Ascending aorta (tissue), 2 donors: ENCODE data around the gene CCDC148. TPM values are rescaled to one million over a fixed set of nuclear protein-coding genes. Genes with fewer than 3 reads are reported as not detected.

ENCODE experiments used
- DNase-seq, 2 donors: peaks; one replicate each; pipeline ENCODE4 v3.0.0-alpha.2; 2019; ENCODE audit warnings: low spot score in 2 of 2
- H3K27ac ChIP-seq, 2 donors: fragments of 200-600 bp; sonication (generic); one replicate each; pipeline ENCODE4 v1.5.1; 2016 to 2017; ENCODE audit warnings: mild to moderate bottlenecking in 1 of 2
- H3K27me3 ChIP-seq: fragments of 200-600 bp; sonication (generic); one replicate; pipeline ENCODE4 v1.5.1; 2017
- H3K36me3 ChIP-seq, 2 donors: fragments of 200-600 bp; sonication (generic); one replicate each; pipeline ENCODE4 v1.5.1; 2016
- H3K4me1 ChIP-seq, 2 donors: fragments of 200-600 bp; sonication (generic); one replicate each; pipeline ENCODE4 v1.5.1; 2016 to 2017; ENCODE audit warnings: mild to moderate bottlenecking in 1 of 2
- H3K4me3 ChIP-seq, 2 donors: fragments of 200-600 bp; sonication (generic); one replicate each; pipeline ENCODE4 v1.5.1; 2016 to 2017; ENCODE audit warnings: mild to moderate bottlenecking in 1 of 2
- H3K9me3 ChIP-seq, 2 donors: fragments of 200-600 bp; sonication (generic); one replicate each; pipeline ENCODE4 v1.5.1; 2016
- intact Hi-C: fragments of 100-400 bp; cut with DNase I; formaldehyde crosslinking; loops from one replicate; pipeline ENCODE4 v1.15.1; 2023
- total RNA-seq: library from RNA; depleted of rRNA; stranded (reverse); fragments of >200 nt; gene quantifications from one replicate; pipeline ENCODE4 v1.1.0, GENCODE V29; 2016
- TF ChIP-seq, protein P1 (sequence below), 3 experiments: fragments of 200-600 bp in 2 of 3; fragments of 450-650 bp in 1 of 3; sonication (generic) in 2 of 3; IDR thresholded peaks; one replicate each; pipeline ENCODE4 v1.5.1; 2016 to 2019; ENCODE audit warnings: antibody characterized with exemption in 3 of 3, mild to moderate bottlenecking in 1 of 3, moderate library complexity in 1 of 3

Gene CCDC148
- total RNA-seq, 1 donor from 2014 or later: not detected

DNA sequence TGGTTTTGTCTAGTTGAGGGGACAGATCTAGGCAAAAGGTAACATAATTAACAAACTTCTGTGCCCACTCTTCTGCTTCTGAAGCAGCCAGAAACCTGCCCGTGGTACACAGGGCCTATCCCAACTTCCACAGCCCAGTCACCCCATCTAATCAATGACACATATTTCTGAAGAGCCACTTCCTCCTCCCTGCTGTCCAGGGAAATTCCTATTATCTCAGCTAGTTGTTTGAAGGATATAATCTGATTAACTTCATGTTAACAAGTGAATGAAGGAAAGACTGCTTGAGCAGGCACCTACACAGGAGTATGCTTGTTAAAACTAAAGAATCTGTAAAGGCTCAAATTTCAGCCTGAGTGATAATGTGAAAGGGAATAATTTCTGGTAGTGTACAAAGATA, 61.4 kb downstream of the CCDC148 start:
- intact Hi-C loops: no loop called here
- H3K27me3 ChIP-seq: no peaks in the 10 kb centered on the region
- no peaks in the 10 kb centered on the region for H3K9me3 ChIP-seq
- no peak for DNase-seq
- H3K27ac ChIP-seq: no peak overlapping the region
- TF ChIP-seq, protein P1, sequence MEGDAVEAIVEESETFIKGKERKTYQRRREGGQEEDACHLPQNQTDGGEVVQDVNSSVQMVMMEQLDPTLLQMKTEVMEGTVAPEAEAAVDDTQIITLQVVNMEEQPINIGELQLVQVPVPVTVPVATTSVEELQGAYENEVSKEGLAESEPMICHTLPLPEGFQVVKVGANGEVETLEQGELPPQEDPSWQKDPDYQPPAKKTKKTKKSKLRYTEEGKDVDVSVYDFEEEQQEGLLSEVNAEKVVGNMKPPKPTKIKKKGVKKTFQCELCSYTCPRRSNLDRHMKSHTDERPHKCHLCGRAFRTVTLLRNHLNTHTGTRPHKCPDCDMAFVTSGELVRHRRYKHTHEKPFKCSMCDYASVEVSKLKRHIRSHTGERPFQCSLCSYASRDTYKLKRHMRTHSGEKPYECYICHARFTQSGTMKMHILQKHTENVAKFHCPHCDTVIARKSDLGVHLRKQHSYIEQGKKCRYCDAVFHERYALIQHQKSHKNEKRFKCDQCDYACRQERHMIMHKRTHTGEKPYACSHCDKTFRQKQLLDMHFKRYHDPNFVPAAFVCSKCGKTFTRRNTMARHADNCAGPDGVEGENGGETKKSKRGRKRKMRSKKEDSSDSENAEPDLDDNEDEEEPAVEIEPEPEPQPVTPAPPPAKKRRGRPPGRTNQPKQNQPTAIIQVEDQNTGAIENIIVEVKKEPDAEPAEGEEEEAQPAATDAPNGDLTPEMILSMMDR (IDR thresholded peaks at IDR 0.05): no peak
- no peak overlapping the region for H3K4me3 ChIP-seq
- H3K36me3 ChIP-seq: no peaks in the 10 kb centered on the region
- no peaks in the 10 kb centered on the region for H3K4me1 ChIP-seq

DNA sequence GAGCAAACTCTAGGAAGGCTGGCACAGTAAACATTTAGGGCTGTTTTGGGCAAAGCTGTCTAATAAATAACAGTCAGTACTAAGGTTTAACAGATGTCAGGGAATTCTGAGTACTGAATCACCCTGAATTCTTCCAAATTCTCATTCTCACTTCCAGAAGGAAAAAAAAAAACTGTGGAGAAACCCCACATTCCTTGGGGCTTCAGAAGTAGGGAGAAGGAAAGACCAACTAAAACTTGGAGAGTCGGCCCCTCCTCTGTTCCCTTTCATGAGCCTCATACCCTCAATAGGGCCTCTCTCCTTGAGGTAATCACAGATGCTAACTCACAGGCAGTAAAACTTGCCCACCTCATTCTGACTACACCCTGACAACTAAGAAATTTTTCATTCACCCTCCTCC, 62.1 kb downstream of the CCDC148 start:
- TF ChIP-seq, protein P1 (IDR thresholded peaks at IDR 0.05): no peak
- intact Hi-C loops: no loop called here
- no peaks in the 10 kb centered on the region for H3K27me3 ChIP-seq

DNA sequence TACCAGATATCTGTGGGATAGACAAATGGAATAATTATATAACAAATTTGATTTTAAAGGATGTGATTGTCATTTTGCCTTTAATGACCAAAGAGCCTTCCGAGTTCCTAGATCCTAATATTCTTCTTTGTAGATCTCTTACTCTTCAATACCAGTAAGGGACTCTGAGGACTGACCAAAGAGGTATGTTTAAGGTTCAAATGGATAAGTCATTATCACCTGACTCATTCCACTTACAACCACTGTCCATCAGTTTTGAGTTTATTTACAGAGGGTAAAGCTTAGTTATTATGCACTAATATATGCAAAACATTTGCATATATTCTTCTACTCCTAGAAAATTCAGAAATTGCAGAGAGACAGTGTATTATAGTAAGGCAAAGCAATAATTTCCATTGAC, 62.7 kb downstream of the CCDC148 start:
- Histone ChIP-seq H3K4me3 (no peak overlapping the region), H3K9me3 (no peaks in the 10 kb centered on the region), H3K36me3 (no peaks in the 10 kb centered on the region), H3K27me3 (no peaks in the 10 kb centered on the region), H3K4me1 (no peaks in the 10 kb centered on the region), H3K27ac (no peak overlapping the region)
- DNase-seq: no peak
- intact Hi-C loops: no loop called here
- TF ChIP-seq, protein P1 (IDR thresholded peaks at IDR 0.05): no peak

More for the DNA sequence above, 62.1 kb downstream of the CCDC148 start:
- H3K27ac ChIP-seq: no peak overlapping the region
- H3K36me3 ChIP-seq: no peaks in the 10 kb centered on the region
- no peaks in the 10 kb centered on the region for H3K9me3 ChIP-seq
- no peak for DNase-seq
- H3K4me1 ChIP-seq: no peaks in the 10 kb centered on the region
- no peak overlapping the region for H3K4me3 ChIP-seq

DNA sequence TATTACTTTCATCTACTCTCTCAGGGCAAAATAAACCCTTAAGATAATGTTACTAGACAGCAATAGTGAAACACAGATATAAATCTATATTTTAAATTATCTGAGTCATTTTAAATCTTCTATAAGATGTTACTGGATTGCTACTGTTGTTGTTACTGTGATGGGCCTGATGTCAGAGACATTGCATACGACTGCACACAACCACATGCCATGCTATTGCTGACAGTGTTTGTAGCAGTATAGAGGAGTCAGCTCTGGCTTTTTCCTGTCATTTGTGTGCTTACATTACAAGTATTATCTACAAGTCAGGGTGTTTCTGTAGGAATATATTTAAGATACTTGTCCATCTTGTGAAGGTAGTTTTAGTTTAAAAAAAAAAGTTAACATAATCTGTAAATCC, 63.9 kb downstream of the CCDC148 start:
- TF ChIP-seq, protein P1 (IDR thresholded peaks at IDR 0.05): no peak
- intact Hi-C loops: no loop called here
- Histone ChIP-seq H3K9me3 (no peaks in the 10 kb centered on the region), H3K36me3 (no peaks in the 10 kb centered on the region), H3K27ac (no peak overlapping the region), H3K4me3 (no peak overlapping the region), H3K27me3 (no peaks in the 10 kb centered on the region), H3K4me1 (no peaks in the 10 kb centered on the region)
- DNase-seq: no peak

DNA sequence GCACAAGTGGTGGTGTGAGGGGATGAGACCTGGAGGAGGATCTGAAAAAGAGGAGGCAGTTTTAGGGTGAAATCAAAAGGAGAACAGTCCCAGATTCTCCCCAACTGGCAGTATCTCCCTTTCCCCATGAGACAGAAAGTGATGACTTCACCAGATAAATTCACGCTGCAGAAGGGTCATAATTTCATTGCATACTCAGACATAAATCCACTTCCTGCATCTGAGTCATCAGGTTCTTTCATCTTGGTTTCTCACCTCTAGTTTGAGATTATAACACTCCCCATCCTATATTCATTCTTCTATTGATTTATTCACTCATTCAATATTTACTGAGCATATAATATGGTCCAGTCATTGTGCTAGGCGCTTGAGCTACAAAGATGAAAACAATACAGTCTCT, 64.7 kb downstream of the CCDC148 start:
- Histone ChIP-seq H3K9me3 (no peaks in the 10 kb centered on the region), H3K4me3 (no peak overlapping the region), H3K4me1 (no peaks in the 10 kb centered on the region), H3K36me3 (no peaks in the 10 kb centered on the region), H3K27ac (no peak overlapping the region), H3K27me3 (no peaks in the 10 kb centered on the region)
- intact Hi-C loops: no loop called here
- no peak for DNase-seq
- TF ChIP-seq, protein P1 (IDR thresholded peaks at IDR 0.05): no peak

DNA sequence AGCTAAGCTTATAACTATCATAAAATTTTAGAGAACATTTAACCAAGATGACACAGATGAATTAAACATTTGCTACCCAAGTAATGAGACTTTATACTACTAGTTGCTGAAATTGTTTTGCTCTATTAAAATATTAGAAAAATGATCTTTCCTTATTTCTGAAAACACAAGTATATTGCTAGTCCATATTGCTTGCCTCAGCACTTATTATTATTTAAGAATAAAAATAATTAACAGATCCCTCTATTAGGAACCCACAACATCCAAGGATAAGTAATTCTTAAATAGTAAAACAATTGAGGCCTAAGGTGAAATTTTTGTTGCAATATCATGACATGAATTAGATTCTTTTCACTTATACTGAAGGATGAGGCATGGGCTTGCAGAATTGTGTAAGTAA, 65.2 kb downstream of the CCDC148 start:
- intact Hi-C loops: no loop called here
- H3K36me3 ChIP-seq: no peaks in the 10 kb centered on the region
- H3K27ac ChIP-seq: no peak overlapping the region
- DNase-seq: no peak
- H3K9me3 ChIP-seq: no peaks in the 10 kb centered on the region
- TF ChIP-seq, protein P1 (IDR thresholded peaks at IDR 0.05): no peak
- H3K4me1 ChIP-seq: no peaks in the 10 kb centered on the region
- H3K4me3 ChIP-seq: no peak overlapping the region
- H3K27me3 ChIP-seq: no peaks in the 10 kb centered on the region
